ENCODE results near the gene CDH16. TPM values are rescaled to one million over a fixed set of nuclear protein-coding genes. Genes with fewer than 3 reads are reported as not detected.

CDH16 gene
- total and polyA plus RNA-seq, 2 donors (not counting 1 experiment from before 2014, with no cell fraction given): not detected

GRCh38 chr16:66950971-66951790 is 32.5 kb upstream of the CDH16 start:
- no peaks in the 10 kb centered on the region for H3K79me2 ChIP-seq (ENCODE audit: control insufficient read depth, insufficient read depth, low read length)
- no peak overlapping the region for H3K4me3 ChIP-seq (replicated peaks in 1 of 4; ENCODE audit: control extremely low read depth in 1 of 4, insufficient read depth in 1 of 4, low read depth in 3 of 4, low read length in 4 of 4)
- no peak overlapping the region for H3K4me2 ChIP-seq (ENCODE audit: extremely low read depth, insufficient read depth, low read length)
- H3K27ac ChIP-seq (ENCODE audit: insufficient read depth, low read length): no peak overlapping the region
- H3K27me3 ChIP-seq (ENCODE audit: control insufficient read depth, insufficient read depth, low read length): peaks cover 10% of the 10 kb centered on the region
- H3K9me3 ChIP-seq (ENCODE audit: control insufficient read depth, insufficient read depth, low read depth, low read length): no peaks in the 10 kb centered on the region
- H2AFZ ChIP-seq (ENCODE audit: low read length): no peak overlapping the region
- DNase-seq (ENCODE audit: low read depth in 2 of 2): no peak
- no peak overlapping the region for H3K9ac ChIP-seq (ENCODE audit: insufficient read depth, low read length)
- H4K20me1 ChIP-seq (ENCODE audit: control insufficient read depth, extremely low read depth, insufficient read depth, low read length): no peaks in the 10 kb centered on the region
- no peak for TF ChIP-seq EZH2 (IDR thresholded peaks at IDR 0.05; ENCODE audit: low read length, missing control alignments)
- H3K36me3 ChIP-seq (ENCODE audit: control insufficient read depth, insufficient read depth, low read length): no peaks in the 10 kb centered on the region
- H3K4me1 ChIP-seq (ENCODE audit: control insufficient read depth, extremely low read depth, insufficient read depth, low read length): no peaks in the 10 kb centered on the region

- Histone ChIP-seq H3K36me3 (ENCODE audit: control insufficient read depth, insufficient read depth, low read length) (no peaks in the 10 kb centered on the region), H3K4me2 (ENCODE audit: extremely low read depth, insufficient read depth, low read length) (no peak overlapping the region), H3K4me1 (ENCODE audit: control insufficient read depth, extremely low read depth, insufficient read depth, low read length) (no peaks in the 10 kb centered on the region), H3K9me3 (ENCODE audit: control insufficient read depth, insufficient read depth, low read depth, low read length) (no peaks in the 10 kb centered on the region), H3K79me2 (ENCODE audit: control insufficient read depth, insufficient read depth, low read length) (no peaks in the 10 kb centered on the region), H3K27me3 (ENCODE audit: control insufficient read depth, insufficient read depth, low read length) (peaks cover 10% of the 10 kb centered on the region), H3K9ac (ENCODE audit: insufficient read depth, low read length) (no peak overlapping the region), H4K20me1 (ENCODE audit: control insufficient read depth, extremely low read depth, insufficient read depth, low read length) (no peaks in the 10 kb centered on the region), H3K4me3 (replicated peaks in 1 of 4; ENCODE audit: control extremely low read depth in 1 of 4, insufficient read depth in 1 of 4, low read depth in 3 of 4, low read length in 4 of 4) (no peak overlapping the region), H3K27ac (ENCODE audit: insufficient read depth, low read length) (no peak overlapping the region), H2AFZ (ENCODE audit: low read length) (no peak overlapping the region)
- no peak for TF ChIP-seq EZH2 (IDR thresholded peaks at IDR 0.05; ENCODE audit: low read length, missing control alignments)
- no peak for TF ChIP-seq CTCF (conservative IDR thresholded peaks at IDR 0.05 in 1 of 2, IDR thresholded peaks at IDR 0.05 in 1 of 2; ENCODE audit: low read depth in 1 of 2, low read length in 2 of 2)
- no peak for DNase-seq (ENCODE audit: low read depth in 2 of 2)
These were observed 31.8 kb upstream of the CDH16 start for GRCh38 chr16:66950437-66950836.

GRCh38 chr16:66949472-66949871 is 30.8 kb upstream of the CDH16 start:
- Histone ChIP-seq H3K27ac (ENCODE audit: insufficient read depth, low read length) (no peak overlapping the region), H3K4me3 (replicated peaks in 1 of 4; ENCODE audit: control extremely low read depth in 1 of 4, insufficient read depth in 1 of 4, low read depth in 3 of 4, low read length in 4 of 4) (no peak overlapping the region), H3K9me3 (ENCODE audit: control insufficient read depth, insufficient read depth, low read depth, low read length) (no peaks in the 10 kb centered on the region), H3K4me1 (ENCODE audit: control insufficient read depth, extremely low read depth, insufficient read depth, low read length) (no peaks in the 10 kb centered on the region), H3K9ac (ENCODE audit: insufficient read depth, low read length) (no peak overlapping the region), H3K4me2 (ENCODE audit: extremely low read depth, insufficient read depth, low read length) (no peak overlapping the region), H2AFZ (ENCODE audit: low read length) (no peak overlapping the region), H3K79me2 (ENCODE audit: control insufficient read depth, insufficient read depth, low read length) (no peaks in the 10 kb centered on the region), H3K27me3 (ENCODE audit: control insufficient read depth, insufficient read depth, low read length) (peaks cover 10% of the 10 kb centered on the region), H3K36me3 (ENCODE audit: control insufficient read depth, insufficient read depth, low read length) (no peaks in the 10 kb centered on the region), H4K20me1 (ENCODE audit: control insufficient read depth, extremely low read depth, insufficient read depth, low read length) (no peaks in the 10 kb centered on the region)
- TF ChIP-seq CTCF (conservative IDR thresholded peaks at IDR 0.05 in 1 of 2, IDR thresholded peaks at IDR 0.05 in 1 of 2; ENCODE audit: low read depth in 1 of 2, low read length in 2 of 2): no peak
- TF ChIP-seq EZH2 (IDR thresholded peaks at IDR 0.05; ENCODE audit: low read length, missing control alignments): no peak
- no peak for DNase-seq (ENCODE audit: low read depth in 2 of 2)

Measured in fibroblast of lung (primary cell).